Panc1 (cell line): ENCODE measurements around the gene KDM7A. TPM values are rescaled to one million over a fixed set of nuclear protein-coding genes. Genes with fewer than 3 reads are reported as not detected.

Experiments
- ATAC-seq: fragments of 200-7000 bp; cut with Tn5 transposase; 2 replicates; pipeline ENCODE4 v1.9.1; 2020; ENCODE audit warnings: mild to moderate bottlenecking, moderate library complexity
- BruUV-seq: library from RNA; stranded (reverse); fragments of 400-500 nt; replicated peaks from 2 replicates; lab custom pipeline; 2021; lab: Mats Ljungman, UMichigan
- CTCF ChIA-PET: fragments of 300-600 bp; sonication (Branson Sonifier 250); formaldehyde crosslinking; loops from one replicate; lab custom pipeline; 2022; ENCODE audit warnings: antibody characterized with exemption; lab: Charles Lee
- POLR2A ChIA-PET: fragments of 300-600 bp; sonication (Branson Sonifier 250); formaldehyde crosslinking; loops from one replicate; lab custom pipeline; 2022; ENCODE audit warnings: antibody characterized with exemption; lab: Charles Lee
- DNase-seq: peaks from one replicate; pipeline ENCODE4 v3.0.0-alpha.2; 2010; ENCODE audit warnings: low read depth, low spot score
- H3K27ac ChIP-seq: 2 replicates; pipeline ENCODE4 v1.5.1; 2011; ENCODE audit warnings: mild to moderate bottlenecking, low read length, inconsistent platforms
- H3K27me3 ChIP-seq: fragments of 200-500 bp; sonication (Bioruptor generic); 2 replicates; pipeline ENCODE4 v1.6.0; 2014; ENCODE audit warnings: low read length, inconsistent platforms; ENCODE audit not compliant: control insufficient read depth, insufficient read depth
- H3K36me3 ChIP-seq: fragments of 200-500 bp; sonication (Bioruptor generic); 2 replicates; pipeline ENCODE4 v1.5.1; 2014; ENCODE audit warnings: inconsistent platforms, mild to moderate bottlenecking, low read length, moderate library complexity; ENCODE audit not compliant: control insufficient read depth, insufficient read depth
- H3K4me1 ChIP-seq: 2 replicates; pipeline ENCODE4 v1.5.1; 2011; ENCODE audit warnings: inconsistent platforms, mild to moderate bottlenecking, low read length, moderate library complexity; ENCODE audit not compliant: control insufficient read depth, insufficient read depth
- H3K4me3 ChIP-seq, 2 experiments: 2 replicates each; pipeline ENCODE4 v1.5.1; 2011 to 2012; ENCODE audit warnings: low read depth in 2 of 2, low read length in 2 of 2, mild to moderate bottlenecking in 2 of 2, inconsistent platforms in 1 of 2, moderate library complexity in 1 of 2
- H3K9me3 ChIP-seq: fragments of 200-500 bp; sonication (Bioruptor generic); 2 replicates; pipeline ENCODE4 v1.5.1; 2014; ENCODE audit warnings: low read depth, mild to moderate bottlenecking, inconsistent platforms, low read length, moderate library complexity; ENCODE audit not compliant: control insufficient read depth, insufficient read depth
- POLR2AphosphoS5 ChIP-seq: IDR thresholded peaks from 2 replicates; pipeline ENCODE4 v1.6.1; 2012; ENCODE audit warnings: mild to moderate bottlenecking, low read depth, low read length, moderate library complexity
- SIN3A ChIP-seq: IDR thresholded peaks from 2 replicates; pipeline ENCODE4 v1.6.1; 2012; ENCODE audit warnings: low read depth, mild to moderate bottlenecking, low read length, moderate library complexity, borderline replicate concordance; ENCODE audit not compliant: insufficient read depth
- TCF7L2 ChIP-seq: IDR thresholded peaks from 2 replicates; pipeline ENCODE4 v1.6.1; 2011; ENCODE audit warnings: mild to moderate bottlenecking, low read depth, low read length, inconsistent platforms
- in situ Hi-C: cut with HindIII; loops from 2 replicates; pipeline ENCODE4 v1.10.0; 2016; ENCODE audit warnings: low sequenced_read_pairs, low pct_unique_long_range_greater_than_20kb
- intact Hi-C: fragments of 100-400 bp; cut with micrococcal nuclease; formaldehyde crosslinking; loops from one replicate; pipeline ENCODE4 v1.10.0; 2022; ENCODE audit not compliant: unreplicated experiment
- total RNA-seq: library from RNA; stranded (reverse); gene quantifications from one replicate; pipeline ENCODE4 v1.2.1, GENCODE V29; 2021; ENCODE audit not compliant: unreplicated experiment
- TF ChIP-seq, protein P1 (sequence below), 2 experiments: IDR thresholded peaks; 2 replicates each; pipeline ENCODE4 v1.6.1; 2011 to 2012; ENCODE audit warnings: low read depth in 2 of 2, control low read depth in 1 of 2, low read length in 1 of 2, mild to moderate bottlenecking in 1 of 2, moderate library complexity in 1 of 2; ENCODE audit not compliant: insufficient read depth in 1 of 2
- TF ChIP-seq, protein P2 (sequence below): fragments of 450-650 bp; IDR thresholded peaks from 2 replicates; pipeline ENCODE4 v1.5.1; 2017; ENCODE audit warnings: mild to moderate bottlenecking

Gene KDM7A
- total RNA-seq, 1 experiment from 2014 or later = 3.6 TPM

DNA sequence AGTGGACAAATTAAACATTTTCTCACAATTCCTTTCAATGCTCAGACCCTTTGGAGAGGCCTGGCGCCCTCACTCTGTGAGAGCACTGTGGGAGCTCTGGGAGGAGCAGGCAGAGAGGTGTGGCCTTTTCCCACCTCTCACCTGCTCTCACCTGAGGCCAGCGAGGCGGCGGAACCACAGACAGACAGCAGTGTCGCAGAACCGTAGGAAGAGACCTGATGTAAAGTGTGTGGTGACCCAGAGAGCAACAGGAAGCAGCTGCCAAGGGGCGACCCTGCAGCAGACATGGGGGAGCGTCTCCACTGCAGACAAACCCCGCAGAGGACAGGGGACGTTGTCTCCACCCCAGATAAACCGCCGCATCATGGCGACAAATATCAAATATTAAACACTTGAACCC is 98.4 kb downstream of the KDM7A start:
- Histone ChIP-seq H3K4me3 (no peak overlapping the region), H3K27ac (no peak overlapping the region), H3K27me3 (no peaks in the 10 kb centered on the region), H3K9me3 (no peaks in the 10 kb centered on the region), H3K4me1 (no peaks in the 10 kb centered on the region), H3K36me3 (no peaks in the 10 kb centered on the region)
- ChIA-PET CTCF (no interaction called here), POLR2A (no interaction called here)
- ATAC-seq (no peak), DNase-seq (no peak)
- TF ChIP-seq, protein P1, sequence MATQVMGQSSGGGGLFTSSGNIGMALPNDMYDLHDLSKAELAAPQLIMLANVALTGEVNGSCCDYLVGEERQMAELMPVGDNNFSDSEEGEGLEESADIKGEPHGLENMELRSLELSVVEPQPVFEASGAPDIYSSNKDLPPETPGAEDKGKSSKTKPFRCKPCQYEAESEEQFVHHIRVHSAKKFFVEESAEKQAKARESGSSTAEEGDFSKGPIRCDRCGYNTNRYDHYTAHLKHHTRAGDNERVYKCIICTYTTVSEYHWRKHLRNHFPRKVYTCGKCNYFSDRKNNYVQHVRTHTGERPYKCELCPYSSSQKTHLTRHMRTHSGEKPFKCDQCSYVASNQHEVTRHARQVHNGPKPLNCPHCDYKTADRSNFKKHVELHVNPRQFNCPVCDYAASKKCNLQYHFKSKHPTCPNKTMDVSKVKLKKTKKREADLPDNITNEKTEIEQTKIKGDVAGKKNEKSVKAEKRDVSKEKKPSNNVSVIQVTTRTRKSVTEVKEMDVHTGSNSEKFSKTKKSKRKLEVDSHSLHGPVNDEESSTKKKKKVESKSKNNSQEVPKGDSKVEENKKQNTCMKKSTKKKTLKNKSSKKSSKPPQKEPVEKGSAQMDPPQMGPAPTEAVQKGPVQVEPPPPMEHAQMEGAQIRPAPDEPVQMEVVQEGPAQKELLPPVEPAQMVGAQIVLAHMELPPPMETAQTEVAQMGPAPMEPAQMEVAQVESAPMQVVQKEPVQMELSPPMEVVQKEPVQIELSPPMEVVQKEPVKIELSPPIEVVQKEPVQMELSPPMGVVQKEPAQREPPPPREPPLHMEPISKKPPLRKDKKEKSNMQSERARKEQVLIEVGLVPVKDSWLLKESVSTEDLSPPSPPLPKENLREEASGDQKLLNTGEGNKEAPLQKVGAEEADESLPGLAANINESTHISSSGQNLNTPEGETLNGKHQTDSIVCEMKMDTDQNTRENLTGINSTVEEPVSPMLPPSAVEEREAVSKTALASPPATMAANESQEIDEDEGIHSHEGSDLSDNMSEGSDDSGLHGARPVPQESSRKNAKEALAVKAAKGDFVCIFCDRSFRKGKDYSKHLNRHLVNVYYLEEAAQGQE (IDR thresholded peaks at IDR 0.05; ENCODE audit: insufficient read depth in 1 of 2, low read depth in 2 of 2, low read length in 1 of 2) = no peak
- TF ChIP-seq TCF7L2 (no peak), POLR2AphosphoS5 (no peak), SIN3A (no peak)
- TF ChIP-seq, protein P2, sequence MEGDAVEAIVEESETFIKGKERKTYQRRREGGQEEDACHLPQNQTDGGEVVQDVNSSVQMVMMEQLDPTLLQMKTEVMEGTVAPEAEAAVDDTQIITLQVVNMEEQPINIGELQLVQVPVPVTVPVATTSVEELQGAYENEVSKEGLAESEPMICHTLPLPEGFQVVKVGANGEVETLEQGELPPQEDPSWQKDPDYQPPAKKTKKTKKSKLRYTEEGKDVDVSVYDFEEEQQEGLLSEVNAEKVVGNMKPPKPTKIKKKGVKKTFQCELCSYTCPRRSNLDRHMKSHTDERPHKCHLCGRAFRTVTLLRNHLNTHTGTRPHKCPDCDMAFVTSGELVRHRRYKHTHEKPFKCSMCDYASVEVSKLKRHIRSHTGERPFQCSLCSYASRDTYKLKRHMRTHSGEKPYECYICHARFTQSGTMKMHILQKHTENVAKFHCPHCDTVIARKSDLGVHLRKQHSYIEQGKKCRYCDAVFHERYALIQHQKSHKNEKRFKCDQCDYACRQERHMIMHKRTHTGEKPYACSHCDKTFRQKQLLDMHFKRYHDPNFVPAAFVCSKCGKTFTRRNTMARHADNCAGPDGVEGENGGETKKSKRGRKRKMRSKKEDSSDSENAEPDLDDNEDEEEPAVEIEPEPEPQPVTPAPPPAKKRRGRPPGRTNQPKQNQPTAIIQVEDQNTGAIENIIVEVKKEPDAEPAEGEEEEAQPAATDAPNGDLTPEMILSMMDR = no peak
- intact Hi-C loops (no loop called here), in situ Hi-C loops (no loop called here)
- no TSS peak for BruUV-seq

DNA sequence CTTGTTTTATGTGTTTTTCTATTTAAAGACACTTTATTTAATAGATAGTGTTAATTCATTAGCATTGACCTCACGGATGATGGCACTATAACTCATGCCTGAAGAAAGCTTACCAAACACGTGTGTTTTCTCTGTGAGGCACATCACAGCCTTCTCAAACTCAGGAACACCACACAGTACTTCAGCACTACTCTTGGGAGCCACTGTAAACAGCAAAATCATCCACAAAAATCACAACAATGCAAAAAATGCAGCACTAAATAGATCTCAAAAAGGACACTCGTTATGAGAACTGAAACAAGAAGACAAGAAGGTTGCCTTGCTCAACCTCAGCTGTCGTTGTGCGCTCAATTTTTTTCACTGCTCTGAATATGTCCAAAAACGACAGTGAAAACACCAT is 102.0 kb downstream of the KDM7A start:
- no peak overlapping the region for H3K27ac ChIP-seq
- H3K36me3 ChIP-seq = no peaks in the 10 kb centered on the region
- no TSS peak for BruUV-seq
- no peak overlapping the region for H3K4me3 ChIP-seq
- ChIA-PET POLR2A (no interaction called here), CTCF (no interaction called here)
- DNase-seq (no peak), ATAC-seq (no peak)
- no peaks in the 10 kb centered on the region for H3K4me1 ChIP-seq
- H3K9me3 ChIP-seq = peaks cover 6% of the 10 kb centered on the region; the same call in 1 of the 2 replicates
- no peaks in the 10 kb centered on the region for H3K27me3 ChIP-seq
- in situ Hi-C loops = no loop called here
- no peak for TF ChIP-seq POLR2AphosphoS5
- TF ChIP-seq, protein P2 = no peak
- TF ChIP-seq, protein P1 (IDR thresholded peaks at IDR 0.05; ENCODE audit: insufficient read depth in 1 of 2, low read depth in 2 of 2, low read length in 1 of 2) = no peak
- TF ChIP-seq TCF7L2 = no peak
- TF ChIP-seq SIN3A = no peak
- intact Hi-C loops = no loop called here
